PC-3 (cell line): ENCODE data around the gene KCNK16. TPM values are rescaled to one million over a fixed set of nuclear protein-coding genes. Genes with fewer than 3 reads are reported as not detected.

Experiments
- ATAC-seq: fragments of 200-7000 bp; cut with Tn5 transposase; 2 replicates; pipeline ENCODE4 v1.9.1; 2020; ENCODE audit warnings: mild to moderate bottlenecking, moderate library complexity
- BruUV-seq: library from RNA; stranded (reverse); fragments of 400-500 nt; replicated peaks from 2 replicates; lab custom pipeline; 2021; lab: Mats Ljungman, UMichigan
- CTCF ChIA-PET: fragments of 300-600 bp; sonication (Branson Sonifier 250); formaldehyde crosslinking; loops from one replicate; lab custom pipeline; 2022; ENCODE audit warnings: antibody characterized with exemption; lab: Charles Lee
- POLR2A ChIA-PET: fragments of 300-600 bp; sonication (Branson Sonifier 250); formaldehyde crosslinking; loops from one replicate; lab custom pipeline; 2022; ENCODE audit warnings: antibody characterized with exemption; ENCODE audit not compliant: unreplicated experiment; lab: Charles Lee
- DNase-seq: peaks from one replicate; pipeline ENCODE4 v3.0.0-alpha.2; 2015
- H2AFZ ChIP-seq: fragments of 300-600 bp; sonication (generic); 2 replicates; pipeline ENCODE4 v1.6.0; 2016; ENCODE audit warnings: antibody characterized with exemption, low read length
- H3F3A ChIP-seq: fragments of 300-600 bp; sonication (generic); one replicate; pipeline ENCODE4 v1.6.0; 2017; ENCODE audit warnings: antibody characterized with exemption, low read length, control low read depth, mild to moderate bottlenecking; ENCODE audit not compliant: unreplicated experiment
- H3K27ac ChIP-seq: fragments of 300-600 bp; sonication (generic); 2 replicates; pipeline ENCODE4 v1.5.1; 2016; ENCODE audit warnings: mild to moderate bottlenecking, low read length
- H3K27me3 ChIP-seq: fragments of 300-600 bp; sonication (generic); 2 replicates; pipeline ENCODE4 v1.6.1; 2016; ENCODE audit warnings: low read length, mixed read lengths
- H3K36me3 ChIP-seq: fragments of 300-600 bp; sonication (generic); 2 replicates; pipeline ENCODE4 v1.6.1; 2016; ENCODE audit warnings: low read depth, mixed run types, low read length, mixed read lengths
- H3K4me1 ChIP-seq: fragments of 300-600 bp; sonication (generic); 2 replicates; pipeline ENCODE4 v1.5.1; 2016; ENCODE audit warnings: low read length; ENCODE audit not compliant: insufficient read depth
- H3K4me2 ChIP-seq: fragments of 300-600 bp; sonication (generic); 2 replicates; pipeline ENCODE4 v1.6.0; 2016; ENCODE audit warnings: low read length
- H3K4me3 ChIP-seq: fragments of 300-600 bp; sonication (generic); 2 replicates; pipeline ENCODE4 v1.5.1; 2016; ENCODE audit warnings: mild to moderate bottlenecking, low read length, mixed read lengths
- H3K79me2 ChIP-seq: fragments of 300-600 bp; sonication (generic); 2 replicates; pipeline ENCODE4 v1.6.1; 2017; ENCODE audit warnings: low read length, mixed read lengths
- H3K9ac ChIP-seq: fragments of 300-600 bp; sonication (generic); 2 replicates; pipeline ENCODE4 v1.6.0; 2016; ENCODE audit warnings: mild to moderate bottlenecking, low read length
- H3K9me2 ChIP-seq: fragments of 300-600 bp; sonication (generic); replicated peaks from 2 replicates; pipeline ENCODE4 v1.6.1; 2016; ENCODE audit warnings: mixed run types, low read length, mixed read lengths
- H3K9me3 ChIP-seq: fragments of 300-600 bp; sonication (generic); 2 replicates; pipeline ENCODE4 v1.6.1; 2016; ENCODE audit warnings: low read length, mixed read lengths
- H4K20me1 ChIP-seq: fragments of 300-600 bp; sonication (generic); 2 replicates; pipeline ENCODE4 v1.6.1; 2016; ENCODE audit warnings: low read length, mixed read lengths
- EZH2 ChIP-seq: fragments of 300-600 bp; sonication (generic); IDR thresholded peaks from one replicate; pipeline ENCODE4 v1.6.1; 2017; ENCODE audit warnings: antibody characterized with exemption, mild to moderate bottlenecking, low read length; ENCODE audit not compliant: unreplicated experiment
- EZH2phosphoT487 ChIP-seq: fragments of 300-600 bp; sonication (generic); IDR thresholded peaks from 2 replicates; pipeline ENCODE4 v1.6.1; 2018; ENCODE audit warnings: mild to moderate bottlenecking, antibody characterized with exemption, low read length, borderline replicate concordance
- intact Hi-C: fragments of 100-400 bp; cut with micrococcal nuclease; formaldehyde crosslinking; loops from 2 replicates; pipeline ENCODE4 v1.9.0; 2023
- total RNA-seq: library from RNA; depleted of rRNA; stranded (reverse); fragments of >200 nt; gene quantifications from 2 replicates; pipeline ENCODE4 v1.2.3, GENCODE V29; 2014
- TF ChIP-seq, protein P1 (sequence below): fragments of 300-600 bp; sonication (generic); conservative IDR thresholded peaks from 2 replicates; pipeline ENCODE4 v1.5.1; 2017; ENCODE audit warnings: antibody characterized with exemption, low read depth, mild to moderate bottlenecking, low read length

The KCNK16 gene
- total RNA-seq, 1 experiment from 2014 or later, result not detected

DNA sequence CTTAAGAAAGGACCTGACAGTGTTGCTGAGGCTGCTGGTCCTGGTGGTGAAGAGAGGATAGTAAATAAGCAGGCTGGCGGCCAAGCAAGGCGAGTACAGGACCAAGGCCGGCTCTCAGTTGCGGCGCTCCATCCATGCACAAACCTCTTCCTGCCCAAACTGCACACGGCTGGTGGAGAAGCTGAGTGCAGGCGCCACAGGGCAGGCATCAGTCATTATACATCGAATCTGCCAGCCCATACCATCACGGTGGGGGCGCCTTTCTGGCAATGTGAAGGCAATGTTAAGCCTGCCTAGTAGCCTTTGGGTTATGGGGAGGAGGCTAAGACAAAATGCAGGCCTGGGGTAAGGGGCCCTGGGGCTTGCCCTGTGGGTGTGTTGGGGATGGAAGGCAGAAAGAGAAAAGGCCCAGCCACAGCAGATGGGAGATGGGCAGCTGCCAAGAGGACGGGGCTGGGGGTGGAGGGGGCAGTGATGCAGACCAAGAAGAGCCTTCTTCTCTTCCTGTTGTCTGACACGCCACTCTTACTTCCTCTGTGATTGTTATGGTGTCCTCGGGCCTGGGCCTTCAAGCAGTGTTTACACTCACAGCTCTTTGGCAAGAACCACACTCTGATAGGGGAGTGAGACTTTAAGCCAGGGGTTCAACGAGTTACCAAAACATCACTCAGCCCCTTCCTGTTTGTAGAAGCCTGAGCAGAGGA is 20.3 kb upstream of the KCNK16 start:
- Histone ChIP-seq H3K9me3 (no peaks in the 10 kb centered on the region), H3K27ac (no peak overlapping the region), H3K4me1 (no peaks in the 10 kb centered on the region), H3K9me2 (no peaks in the 10 kb centered on the region), H3K27me3 (peaks cover 42% of the 10 kb centered on the region), H3K79me2 (no peaks in the 10 kb centered on the region), H3K4me2 (no peak overlapping the region), H3F3A (no peaks in the 10 kb centered on the region), H2AFZ (no peak overlapping the region), H4K20me1 (no peaks in the 10 kb centered on the region), H3K36me3 (no peaks in the 10 kb centered on the region), H3K9ac (no peak overlapping the region), H3K4me3 (no peak overlapping the region)
- no peak for TF ChIP-seq EZH2
- TF ChIP-seq, protein P1, sequence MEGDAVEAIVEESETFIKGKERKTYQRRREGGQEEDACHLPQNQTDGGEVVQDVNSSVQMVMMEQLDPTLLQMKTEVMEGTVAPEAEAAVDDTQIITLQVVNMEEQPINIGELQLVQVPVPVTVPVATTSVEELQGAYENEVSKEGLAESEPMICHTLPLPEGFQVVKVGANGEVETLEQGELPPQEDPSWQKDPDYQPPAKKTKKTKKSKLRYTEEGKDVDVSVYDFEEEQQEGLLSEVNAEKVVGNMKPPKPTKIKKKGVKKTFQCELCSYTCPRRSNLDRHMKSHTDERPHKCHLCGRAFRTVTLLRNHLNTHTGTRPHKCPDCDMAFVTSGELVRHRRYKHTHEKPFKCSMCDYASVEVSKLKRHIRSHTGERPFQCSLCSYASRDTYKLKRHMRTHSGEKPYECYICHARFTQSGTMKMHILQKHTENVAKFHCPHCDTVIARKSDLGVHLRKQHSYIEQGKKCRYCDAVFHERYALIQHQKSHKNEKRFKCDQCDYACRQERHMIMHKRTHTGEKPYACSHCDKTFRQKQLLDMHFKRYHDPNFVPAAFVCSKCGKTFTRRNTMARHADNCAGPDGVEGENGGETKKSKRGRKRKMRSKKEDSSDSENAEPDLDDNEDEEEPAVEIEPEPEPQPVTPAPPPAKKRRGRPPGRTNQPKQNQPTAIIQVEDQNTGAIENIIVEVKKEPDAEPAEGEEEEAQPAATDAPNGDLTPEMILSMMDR, result no peak
- TF ChIP-seq EZH2phosphoT487, result no peak
- CTCF ChIA-PET, result no interaction called here
- BruUV-seq, result no TSS peak
- DNase-seq (no peak), ATAC-seq (no peak)
- intact Hi-C loops, result loop anchor here (10.0 kb wide), 1 partner anchor 1972 kb away; no protein-coding TSS in a partner anchor
- POLR2A ChIA-PET, result no interaction called here

DNA sequence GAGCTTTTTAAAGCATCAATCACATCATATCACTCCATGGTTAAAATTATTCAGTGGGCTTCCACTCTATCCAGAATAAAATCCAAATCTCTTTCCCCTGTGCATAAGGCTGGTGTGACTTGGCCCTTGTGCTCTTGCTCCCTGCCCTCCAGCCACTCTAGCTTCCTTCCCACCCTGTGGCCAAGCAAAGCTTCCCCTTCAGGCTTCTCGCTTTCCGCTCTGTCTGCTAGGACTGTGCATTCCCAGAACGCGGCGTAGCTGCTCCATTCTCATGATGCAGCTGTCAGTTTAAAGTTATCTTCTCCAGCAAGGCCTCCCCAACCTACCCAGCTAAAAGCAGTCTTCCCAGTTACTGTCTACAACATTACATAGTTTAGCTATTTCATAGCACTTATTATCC is 19.4 kb upstream of the KCNK16 start:
- Histone ChIP-seq H3F3A (no peaks in the 10 kb centered on the region), H3K27ac (no peak overlapping the region), H2AFZ (no peak overlapping the region), H4K20me1 (no peaks in the 10 kb centered on the region), H3K27me3 (peaks cover 46% of the 10 kb centered on the region), H3K79me2 (no peaks in the 10 kb centered on the region), H3K4me1 (no peaks in the 10 kb centered on the region), H3K4me2 (no peak overlapping the region), H3K4me3 (no peak overlapping the region), H3K9me3 (no peaks in the 10 kb centered on the region), H3K36me3 (no peaks in the 10 kb centered on the region), H3K9me2 (no peaks in the 10 kb centered on the region), H3K9ac (no peak overlapping the region)
- ChIA-PET CTCF (no interaction called here), POLR2A (no interaction called here)
- intact Hi-C loops, result loop anchor here (10.0 kb wide), 1 partner anchor 1973 kb away; no protein-coding TSS in a partner anchor
- no peak for DNase-seq
- no peak for TF ChIP-seq EZH2
- BruUV-seq, result no TSS peak
- no peak for ATAC-seq

DNA sequence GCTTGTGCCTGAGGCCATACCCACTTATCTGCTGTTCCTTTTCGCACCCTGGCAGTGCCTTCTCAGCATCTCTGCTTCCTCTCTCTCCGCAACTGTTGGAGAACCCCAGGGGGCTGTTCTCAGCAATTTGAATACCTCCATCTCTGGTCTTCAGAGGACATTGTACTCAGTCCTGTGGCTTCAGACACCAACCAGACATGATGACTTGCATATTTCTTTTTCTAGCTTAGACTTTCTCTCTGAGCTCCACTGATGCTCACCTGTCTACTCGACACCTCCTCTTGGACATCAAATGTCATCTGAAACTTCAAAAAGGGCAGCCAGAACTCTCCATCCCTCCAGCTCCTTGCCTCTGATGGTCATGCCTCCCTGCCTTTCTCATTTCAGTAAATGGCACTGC is 18.9 kb upstream of the KCNK16 start:
- no peak for DNase-seq
- H3F3A ChIP-seq, result no peaks in the 10 kb centered on the region
- no peak overlapping the region for H3K9ac ChIP-seq
- H3K9me2 ChIP-seq, result no peaks in the 10 kb centered on the region
- H2AFZ ChIP-seq, result no peak overlapping the region
- no peaks in the 10 kb centered on the region for H3K79me2 ChIP-seq
- TF ChIP-seq EZH2 (no peak), EZH2phosphoT487 (no peak)
- TF ChIP-seq, protein P1, result no peak
- no peak overlapping the region for H3K27ac ChIP-seq
- no peaks in the 10 kb centered on the region for H4K20me1 ChIP-seq
- ChIA-PET POLR2A (no interaction called here), CTCF (no interaction called here)
- no peaks in the 10 kb centered on the region for H3K9me3 ChIP-seq
- BruUV-seq, result no TSS peak
- no peaks in the 10 kb centered on the region for H3K36me3 ChIP-seq
- H3K4me3 ChIP-seq, result no peak overlapping the region
- intact Hi-C loops, result loop anchor here (10.0 kb wide), 1 partner anchor 1973 kb away; no protein-coding TSS in a partner anchor
- no peak overlapping the region for H3K4me2 ChIP-seq
- H3K27me3 ChIP-seq, result peaks cover 46% of the 10 kb centered on the region
- H3K4me1 ChIP-seq, result no peaks in the 10 kb centered on the region
- ATAC-seq, result no peak
